CD4-positive, alpha-beta T cell treated with Interleukin-6 for 4 hours (primary cell): ENCODE measurements around the gene LHFPL2.

Source experiments
- DNase-seq: peaks from one replicate; pipeline ENCODE4 v3.0.0-alpha.2; 2020; ENCODE audit warnings: mixed read lengths

Gene LHFPL2

DNA sequence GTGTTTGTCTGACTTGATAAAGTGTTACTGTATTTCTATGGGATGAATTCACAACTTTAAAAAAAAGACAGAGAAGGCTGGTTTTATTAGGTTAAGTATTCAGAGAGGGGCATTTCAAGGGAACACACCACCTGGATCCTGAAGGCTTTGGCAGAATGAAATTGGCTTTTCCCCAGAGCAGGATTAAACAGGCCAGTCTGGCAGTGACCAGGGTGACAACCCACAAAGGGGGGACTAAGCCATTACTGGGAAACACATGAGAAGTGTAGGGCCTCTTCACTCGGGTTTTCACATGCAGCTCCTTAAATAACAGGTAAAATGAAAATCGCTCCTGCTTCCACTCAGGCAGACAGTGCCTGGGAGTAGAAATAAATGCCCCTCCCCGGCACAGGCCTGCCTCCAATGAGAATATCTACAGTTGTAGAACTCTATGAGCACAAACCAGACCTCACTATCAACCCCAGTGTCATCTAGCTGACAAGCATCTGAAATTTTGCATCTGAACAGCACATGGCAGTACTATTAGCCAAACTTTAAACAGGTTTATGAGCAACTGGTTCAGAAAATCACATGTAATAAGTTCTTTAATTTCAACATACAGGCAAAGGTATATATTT lies 85.8 kb downstream of the LHFPL2 start:
- no peak for DNase-seq

DNA sequence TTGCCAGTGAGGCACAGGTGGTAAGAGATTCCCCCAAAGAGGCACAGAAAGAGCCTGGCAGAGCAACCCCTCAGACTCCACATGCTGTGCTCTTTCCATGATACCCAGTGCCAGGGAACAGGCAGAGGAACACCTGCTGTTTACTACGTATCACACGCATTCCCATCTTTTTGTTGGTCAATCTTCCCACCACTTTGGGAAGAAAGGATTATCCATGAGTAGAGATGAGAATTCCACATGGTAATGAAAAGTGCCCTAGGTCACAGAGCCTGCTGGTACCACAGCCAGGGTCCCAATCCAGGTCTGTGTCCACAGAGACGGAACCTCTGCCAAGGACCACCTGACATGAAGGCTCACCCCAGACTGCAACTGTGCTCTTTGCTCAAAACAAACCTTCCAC lies 86.6 kb downstream of the LHFPL2 start:
- DNase-seq: no peak

DNA sequence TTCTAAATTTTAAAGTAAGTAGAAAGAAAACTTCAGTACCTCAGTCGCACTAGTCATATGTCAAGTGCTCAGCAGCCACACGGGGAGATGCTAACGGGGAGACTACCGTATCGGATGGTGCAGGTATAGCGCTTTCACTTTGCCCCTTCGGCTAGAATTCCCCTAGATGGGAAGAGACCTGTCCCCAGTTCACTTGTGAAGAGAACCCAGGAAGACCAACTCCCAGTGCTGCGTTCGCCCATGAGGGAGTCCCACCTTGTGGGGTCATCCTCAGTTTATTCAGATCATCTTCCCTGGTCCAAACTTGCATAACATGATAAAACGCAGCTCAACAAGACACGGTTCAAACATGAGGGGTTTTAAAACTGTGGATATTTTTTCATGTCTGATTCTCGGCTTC lies 87.3 kb downstream of the LHFPL2 start:
- DNase-seq: no peak

DNA sequence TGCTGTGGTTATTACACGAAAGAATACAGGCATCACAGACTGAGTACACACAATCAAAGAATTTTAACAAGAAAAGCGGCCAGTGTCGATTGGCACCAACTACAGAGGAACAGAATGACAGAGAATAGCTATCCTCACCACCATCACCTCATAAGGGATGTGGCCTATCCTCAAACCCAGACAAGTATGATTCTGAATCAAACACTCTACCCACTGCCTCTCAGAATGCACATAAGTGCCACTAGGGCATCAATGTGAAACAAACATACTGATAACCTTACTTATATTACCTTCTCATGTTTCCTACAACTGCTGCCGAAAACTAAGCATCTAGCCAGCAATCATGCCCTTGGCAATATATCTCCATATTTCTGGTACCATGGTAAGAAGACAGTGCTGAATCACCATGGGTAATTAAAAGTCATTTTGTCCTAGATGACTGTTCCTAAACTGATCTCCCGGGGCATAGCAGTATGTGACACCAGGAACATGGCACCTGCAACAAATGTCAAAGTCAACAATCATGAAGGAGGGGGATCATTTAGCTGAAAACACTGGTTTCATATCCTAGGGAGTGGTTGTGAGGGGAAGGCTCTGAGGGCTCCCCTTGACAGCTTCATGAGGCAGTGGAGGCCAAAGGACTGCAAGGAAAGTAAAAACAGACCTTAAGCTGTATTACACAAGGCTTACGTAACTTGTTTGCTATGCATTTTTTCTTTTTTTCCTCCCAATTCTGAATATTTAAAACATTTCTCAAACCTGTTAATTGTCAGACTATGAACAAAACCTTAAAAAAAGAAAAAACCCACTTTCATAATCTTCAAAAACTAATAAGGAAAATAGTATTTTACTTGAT lies 88.3 kb downstream of the LHFPL2 start:
- no peak for DNase-seq

DNA sequence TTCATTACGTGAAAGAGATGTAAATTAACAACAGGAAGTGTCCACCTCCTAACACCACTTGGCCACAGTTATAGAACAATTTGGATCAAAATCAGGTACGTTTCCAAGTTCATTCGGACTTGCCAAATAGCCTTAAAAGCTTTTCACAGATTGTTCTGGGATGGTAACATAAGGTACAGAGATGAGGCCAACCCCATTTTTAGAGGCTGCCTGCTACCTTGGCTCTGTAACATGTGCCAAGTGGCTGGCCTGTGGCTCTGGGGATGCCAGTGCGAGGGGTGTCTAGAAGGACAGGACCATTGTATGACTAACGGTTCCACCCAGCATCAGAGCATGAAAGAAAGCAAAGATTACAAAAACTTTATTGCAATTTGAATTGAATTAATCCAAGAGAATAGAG lies 91.0 kb downstream of the LHFPL2 start:
- no peak for DNase-seq

DNA sequence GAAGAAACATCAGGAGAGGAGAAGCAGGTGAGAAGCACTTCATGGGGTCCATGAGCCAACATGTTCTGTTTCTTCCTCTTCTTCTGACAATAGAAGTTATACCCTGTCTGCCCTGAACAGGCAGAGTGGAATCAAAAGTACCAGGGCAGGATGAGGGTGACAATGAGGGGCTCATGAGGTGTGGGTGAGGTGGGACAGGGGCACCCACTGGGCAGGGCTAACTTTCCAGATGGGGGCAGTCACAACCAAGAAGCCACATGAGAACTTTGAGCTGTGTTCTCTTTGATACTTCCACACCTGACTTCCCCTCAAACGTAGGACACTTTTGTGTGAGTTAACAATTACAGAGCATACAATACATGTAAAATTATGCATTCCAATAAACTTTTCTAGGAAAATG lies 92.7 kb downstream of the LHFPL2 start:
- DNase-seq: no peak

DNA sequence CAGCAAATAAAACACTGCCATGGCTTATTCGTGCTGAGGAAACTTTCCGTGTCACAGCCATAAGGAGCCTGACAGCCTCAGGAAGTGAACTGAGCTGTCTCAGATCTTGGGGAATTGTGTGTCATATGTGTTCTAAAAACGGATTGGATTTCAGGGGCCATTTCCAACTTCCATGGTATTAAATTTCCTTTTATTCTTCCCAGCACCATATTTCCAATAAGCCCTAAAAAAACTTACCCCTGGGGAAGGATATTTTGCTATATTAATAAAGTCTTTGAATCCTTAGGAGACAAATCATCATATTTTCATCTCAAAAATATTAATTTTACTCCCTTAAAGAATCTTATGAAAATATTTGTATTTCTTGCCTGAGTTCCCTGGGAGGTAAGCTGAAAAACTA lies 93.9 kb downstream of the LHFPL2 start:
- no peak for DNase-seq

DNA sequence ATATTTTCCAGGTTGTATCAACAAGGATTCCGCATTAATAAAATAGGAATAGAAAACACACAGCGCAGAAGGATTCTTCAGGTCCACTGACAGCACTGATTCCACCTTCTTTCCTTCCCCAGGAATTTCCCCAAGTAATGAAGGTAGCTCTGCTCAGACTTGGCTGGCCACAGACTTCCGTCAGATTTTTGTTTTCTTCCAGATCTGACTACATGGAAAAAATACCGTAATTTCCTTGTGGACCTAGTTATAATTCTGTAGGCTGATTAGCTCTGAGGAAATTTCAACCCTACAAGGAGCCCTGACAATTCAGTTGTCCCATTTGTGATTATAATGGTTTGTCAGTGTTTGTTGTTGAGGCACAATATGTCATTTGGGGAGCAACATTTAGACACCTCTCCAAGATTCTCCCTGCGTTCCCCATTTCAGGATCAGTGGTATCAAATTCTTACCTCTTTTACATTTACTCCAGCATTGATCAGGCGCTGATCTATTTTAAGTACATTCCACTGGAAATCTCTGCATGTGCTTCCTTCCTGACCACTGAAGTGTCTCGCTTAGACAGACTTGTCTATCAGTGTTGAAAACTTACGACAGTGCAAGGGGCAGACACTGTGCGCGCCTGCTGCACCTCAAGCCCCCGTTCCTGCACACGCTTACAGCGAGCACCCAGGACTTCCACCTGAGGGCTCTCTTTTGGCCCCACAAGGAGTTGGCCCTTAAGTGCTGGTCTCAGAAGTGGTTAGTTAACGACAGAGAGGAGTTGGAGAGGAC lies 94.8 kb downstream of the LHFPL2 start:
- DNase-seq: no peak

DNA sequence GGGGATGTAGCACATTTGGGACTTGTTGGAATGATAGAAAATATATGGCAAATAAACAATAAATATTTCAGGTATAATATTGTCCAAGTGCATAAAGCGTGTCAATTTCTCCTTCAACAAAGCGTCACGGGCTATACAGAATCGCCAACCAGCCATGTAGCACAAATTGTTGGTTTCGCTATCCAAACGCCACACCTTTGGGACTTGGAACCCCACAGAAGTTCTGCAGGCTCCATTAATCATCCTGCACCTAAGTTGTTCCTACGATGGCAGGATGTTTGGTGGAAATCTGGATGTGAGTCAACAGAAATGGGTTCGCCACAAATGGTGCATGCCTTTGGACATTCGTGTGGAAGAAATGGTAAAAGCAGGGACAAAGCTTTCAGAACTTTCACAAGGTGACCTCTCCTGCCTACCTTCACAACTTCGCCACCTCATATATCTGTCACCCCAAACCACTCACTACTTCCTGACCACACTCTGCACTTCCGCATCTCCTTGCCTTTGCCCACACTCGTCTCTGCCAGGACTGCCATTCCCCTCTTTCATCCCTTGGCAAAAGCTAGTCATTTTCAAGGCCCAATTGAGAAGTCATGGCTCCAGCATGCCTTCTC lies 95.7 kb downstream of the LHFPL2 start:
- DNase-seq: no peak

DNA sequence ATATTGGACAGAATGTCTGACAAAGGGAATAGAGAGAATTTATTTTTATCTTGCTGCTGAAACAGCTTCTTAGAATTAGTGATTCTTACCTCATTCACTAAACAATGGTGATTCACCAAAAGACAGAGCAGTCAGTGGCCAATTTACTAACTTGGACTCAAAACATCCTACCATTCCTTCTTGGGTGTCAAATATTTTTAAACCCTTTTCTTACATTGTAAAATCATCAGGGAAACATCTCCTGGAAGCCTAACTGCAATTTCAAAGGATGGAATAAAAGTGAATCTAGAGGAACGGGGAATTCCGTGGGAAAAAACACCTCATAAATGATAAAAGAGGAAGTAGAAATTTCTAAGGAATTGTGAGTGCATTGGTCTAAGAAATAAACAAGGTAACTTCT lies 97.7 kb downstream of the LHFPL2 start:
- DNase-seq: no peak

DNA sequence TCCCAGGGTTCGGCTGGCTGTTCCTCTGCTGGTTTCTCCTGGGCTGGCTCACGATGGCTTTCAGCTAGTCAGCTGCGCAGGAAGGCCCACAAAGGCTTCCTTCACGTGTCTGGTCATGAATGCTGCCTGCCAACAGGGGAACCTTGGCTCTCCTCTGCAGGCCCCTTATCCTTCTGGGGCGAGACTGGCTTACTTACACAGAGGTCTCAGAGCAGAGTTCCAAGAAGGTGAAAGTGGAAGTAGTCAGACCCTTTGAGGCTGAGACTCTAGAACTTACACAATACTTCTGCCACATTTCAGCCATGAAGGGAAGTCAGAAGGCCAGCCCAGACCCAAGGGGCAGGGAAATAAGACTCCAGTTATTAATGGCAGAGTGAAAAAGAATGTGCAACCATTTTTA lies 99.5 kb downstream of the LHFPL2 start:
- no peak for DNase-seq

DNA sequence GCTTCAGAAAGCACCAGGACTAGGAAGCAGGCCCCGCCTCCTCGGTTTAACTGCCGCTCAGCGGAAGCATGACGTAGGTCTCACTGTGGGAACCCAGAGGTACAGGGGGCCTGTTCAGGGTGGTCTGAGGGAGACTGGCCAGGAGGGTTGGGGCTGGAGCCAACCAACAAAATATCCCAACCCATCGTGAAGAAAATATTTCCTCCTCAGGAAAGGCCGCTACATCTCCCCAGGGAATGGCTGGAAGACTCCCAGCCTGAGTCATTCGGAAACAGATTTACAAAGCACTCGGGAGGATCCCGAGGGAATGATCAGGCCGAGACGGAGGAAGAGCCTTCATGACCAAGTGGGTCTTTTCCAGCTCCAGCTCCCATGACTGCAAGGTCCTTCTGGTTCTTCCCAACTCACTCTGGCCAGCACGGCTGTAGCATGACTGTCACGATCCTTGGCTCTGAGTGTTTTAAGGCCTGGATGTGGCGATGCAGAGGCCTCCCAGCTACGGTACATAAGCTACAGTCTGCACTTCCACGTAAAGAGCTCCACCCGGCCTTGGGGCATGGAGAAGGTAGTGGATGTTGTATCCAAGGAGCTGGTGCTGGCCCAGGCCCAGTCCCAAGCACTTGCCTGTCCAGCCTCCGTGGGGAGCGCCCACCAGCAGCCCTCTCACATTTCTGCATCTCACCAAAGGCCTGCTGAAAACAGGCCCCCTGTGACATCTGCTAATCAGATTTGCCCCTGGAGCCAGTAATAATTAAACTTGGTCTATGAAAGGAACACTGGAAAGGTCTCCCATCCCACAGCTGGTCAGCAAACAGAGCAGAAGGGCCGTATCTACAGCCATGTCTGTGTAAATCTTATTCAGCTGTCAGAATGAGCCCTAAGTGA lies 100.6 kb downstream of the LHFPL2 start:
- no peak for DNase-seq

DNA sequence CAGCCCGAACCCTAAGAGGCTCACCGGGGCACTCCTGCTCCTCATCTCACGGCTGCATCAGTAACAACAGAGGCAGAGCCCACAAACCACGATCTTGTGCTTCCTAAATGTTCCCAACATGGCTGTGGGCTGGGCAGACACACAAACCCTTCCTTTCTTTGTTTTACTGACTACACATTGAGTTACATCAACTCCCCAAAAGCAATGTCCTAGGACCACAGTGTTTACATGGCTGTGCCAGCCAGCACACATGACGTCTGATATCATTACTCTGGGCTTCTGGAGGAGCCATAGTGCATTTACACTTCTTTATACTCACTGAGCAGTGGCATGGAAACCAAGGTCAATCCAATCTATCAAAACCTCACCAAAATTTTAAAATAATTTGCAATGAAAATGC lies 101.4 kb downstream of the LHFPL2 start:
- DNase-seq: no peak

DNA sequence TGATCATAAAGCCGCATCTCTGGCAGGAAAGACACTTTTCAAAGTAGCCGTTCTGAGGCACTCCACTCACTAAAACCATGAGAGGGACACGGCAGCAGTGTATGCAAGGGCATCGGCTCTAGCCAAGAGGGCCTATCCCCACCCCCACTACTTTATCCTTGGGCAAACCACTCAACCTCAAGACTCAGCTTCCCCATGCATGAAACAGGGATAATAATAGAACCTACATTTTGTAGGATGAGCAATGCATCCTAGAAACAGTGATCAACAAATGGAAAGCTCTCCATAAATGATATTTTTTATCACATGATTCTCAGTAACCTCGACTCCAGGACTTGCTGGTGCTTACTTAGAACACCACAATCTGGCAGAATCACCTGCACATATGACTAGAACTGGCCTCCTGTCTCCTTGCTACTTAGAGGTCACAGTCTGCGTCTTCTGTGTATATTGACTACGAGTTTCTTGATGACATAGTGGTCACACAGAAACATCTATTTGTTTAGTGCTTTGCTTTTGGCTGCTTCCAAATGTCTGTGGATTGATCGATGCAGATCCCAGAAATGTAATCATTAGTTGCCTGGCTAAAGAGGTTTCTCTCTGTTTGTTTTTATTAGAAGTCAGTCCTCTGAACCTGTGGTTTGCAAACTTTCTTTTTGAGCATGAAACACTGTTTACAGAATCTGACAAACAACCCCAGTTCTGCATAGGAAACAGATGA lies 102.1 kb downstream of the LHFPL2 start:
- DNase-seq: no peak

DNA sequence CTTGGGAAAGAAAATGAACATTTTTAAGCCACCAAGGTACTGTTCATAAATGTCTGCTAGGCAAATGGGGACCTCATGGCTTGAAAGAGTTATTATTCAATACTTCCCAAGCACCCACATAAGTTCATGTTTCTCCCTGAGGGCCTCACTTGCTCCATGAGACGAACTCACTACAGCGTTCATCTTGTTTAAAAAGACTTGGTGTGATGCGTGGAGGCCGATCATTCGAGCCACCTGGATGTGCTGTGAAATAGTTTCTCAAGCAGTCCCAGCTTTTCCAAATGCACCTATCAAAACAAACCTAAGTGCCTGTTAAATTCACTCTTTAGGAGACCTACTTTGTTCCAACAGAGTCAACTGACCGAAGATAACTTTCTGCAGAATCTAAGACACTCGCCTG lies 103.2 kb downstream of the LHFPL2 start:
- DNase-seq: no peak

DNA sequence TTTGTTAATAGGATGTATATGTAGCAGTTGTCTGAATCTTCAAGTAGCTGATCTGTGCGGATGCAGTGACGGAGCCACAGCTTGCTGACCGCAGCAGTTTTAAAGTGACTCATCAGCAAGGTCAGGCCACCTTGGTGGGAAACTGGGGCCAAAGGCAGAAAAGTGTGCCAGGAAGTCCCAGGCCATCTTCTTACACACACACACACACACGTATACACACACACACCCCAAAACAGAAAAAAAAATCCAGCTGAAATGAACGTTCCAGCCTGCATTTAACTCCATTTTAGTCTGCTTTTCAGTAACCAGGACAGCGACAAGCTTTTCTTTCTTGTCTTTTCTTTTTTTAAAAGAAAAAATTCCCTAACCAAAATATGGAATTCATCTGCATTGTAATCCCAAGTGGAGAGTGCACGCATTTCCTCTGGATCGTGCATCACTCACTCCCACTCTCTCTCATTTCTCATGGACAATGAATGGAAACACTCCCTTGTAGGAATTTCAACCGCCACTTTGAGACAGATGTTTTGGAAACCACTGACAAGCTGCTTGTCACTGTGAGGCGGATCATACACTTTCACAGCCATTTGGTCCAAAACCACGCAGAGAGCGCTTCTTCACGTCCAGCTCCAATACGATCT lies 103.9 kb downstream of the LHFPL2 start:
- no peak for DNase-seq

DNA sequence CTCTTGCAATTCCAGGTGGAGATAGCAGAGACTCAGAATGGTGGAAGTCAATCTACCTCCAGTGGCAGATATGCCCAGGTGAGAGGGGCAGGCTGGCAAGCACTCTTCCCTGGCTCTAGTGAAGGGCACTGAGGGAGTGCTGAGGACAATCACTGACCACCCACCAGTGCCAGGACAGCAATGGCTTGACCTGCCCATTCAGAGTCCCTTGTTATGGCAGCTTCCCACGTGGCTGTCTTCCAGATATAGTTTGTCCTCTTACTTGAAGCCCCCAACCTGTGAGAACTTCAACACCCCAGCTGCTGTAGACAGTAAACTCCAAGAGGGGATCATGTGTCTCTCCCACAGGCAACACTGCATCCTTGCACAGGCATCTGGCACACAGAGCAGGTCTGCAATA lies 104.7 kb downstream of the LHFPL2 start:
- DNase-seq: no peak

DNA sequence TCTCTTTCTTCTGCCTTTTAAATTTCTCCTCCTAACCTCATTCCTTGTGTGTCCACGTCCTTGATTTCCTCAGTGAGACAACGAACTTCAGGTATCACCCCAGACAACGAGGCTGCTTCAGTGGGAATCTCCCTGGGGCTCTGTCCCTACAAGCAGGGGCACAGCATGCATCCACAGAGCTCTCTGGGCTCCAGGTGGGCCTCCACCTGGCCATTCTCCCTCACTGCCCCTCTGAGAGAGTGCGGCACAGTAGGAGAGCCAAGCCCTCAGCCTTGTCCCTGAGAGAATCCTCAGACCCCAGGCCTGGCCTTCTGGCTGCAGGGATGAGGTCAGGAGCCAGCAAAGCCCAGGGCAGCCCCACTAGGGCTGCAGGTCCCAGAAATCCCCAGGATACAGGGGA lies 105.3 kb downstream of the LHFPL2 start:
- no peak for DNase-seq

DNA sequence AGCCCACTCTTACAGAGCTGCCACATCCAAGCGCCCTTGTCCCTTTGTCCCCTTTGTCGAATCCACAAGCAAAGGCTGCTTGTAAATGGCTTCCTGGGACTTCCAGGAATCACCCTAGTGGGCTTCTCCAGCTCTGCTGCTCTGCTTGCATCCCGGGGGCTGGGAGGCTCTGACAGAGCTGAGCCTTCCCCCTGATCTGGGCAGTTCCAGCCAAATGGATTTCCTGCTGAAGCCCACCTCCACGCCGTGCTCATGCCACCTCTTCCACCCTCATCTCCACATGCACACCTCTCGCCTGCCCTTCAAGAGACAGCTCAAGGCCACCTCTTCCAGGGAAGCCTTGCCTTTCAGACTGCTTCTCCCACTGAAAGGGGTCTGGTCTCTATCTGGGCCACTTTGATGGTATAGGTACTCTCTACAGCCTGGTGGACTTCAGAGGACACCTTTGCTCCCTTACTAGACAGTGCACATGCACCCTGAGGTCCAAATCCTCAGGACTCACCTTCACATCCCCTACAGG lies 106.2 kb downstream of the LHFPL2 start:
- no peak for DNase-seq

DNA sequence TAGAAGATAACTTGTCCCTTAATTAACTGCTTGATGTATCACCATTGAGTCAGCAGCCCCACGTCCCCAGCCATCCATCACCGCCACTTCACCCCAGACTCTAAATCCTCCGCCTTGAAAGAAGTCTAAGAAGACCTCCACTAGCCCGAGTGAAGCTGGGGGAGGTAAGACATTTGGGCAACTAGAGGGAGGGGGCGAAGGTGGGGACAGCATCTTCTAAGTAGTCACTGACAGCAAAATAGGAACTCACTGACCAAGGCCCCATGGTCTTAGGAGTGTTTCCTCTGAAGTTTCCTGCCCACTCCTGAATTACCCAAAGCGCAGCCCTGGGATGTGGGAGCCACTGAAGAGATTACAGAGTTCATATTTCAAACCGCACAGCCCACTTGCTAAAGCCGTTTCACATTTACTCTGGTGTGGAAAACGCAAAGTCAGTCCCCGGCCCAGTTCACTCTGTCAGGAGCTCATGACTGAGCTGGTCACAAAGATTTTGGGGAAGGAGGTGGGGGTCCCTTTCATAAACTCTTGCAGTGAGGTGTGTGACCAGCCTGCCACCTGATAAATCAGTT lies 107.4 kb downstream of the LHFPL2 start:
- DNase-seq: no peak
